ENCODE results near the gene CCNI.
"Not testable (repeated sequence)": the region's sequence is repeated elsewhere in the genome, so short reads cannot be mapped to it uniquely, and the experiment has no call there.

Gene CCNI

GRCh38 chr4:77075869-77076799 is at the start of gene CCNI:
Gene CCNI, minus strand, starts transcription at chr4:77075989. Its CDS starts 9,627 bp downstream, at chr4:77066362.
- peak; percentile 94 for DNase-seq (ENCODE audit: low spot score)

- DNase-seq (ENCODE audit: low spot score): no peak
Observed at GRCh38 chr4:77124576-77124975, 48.8 kb upstream of the CCNI start.

- DNase-seq (ENCODE audit: low spot score): no peak
Observed at GRCh38 chr4:77123411-77123810, 47.6 kb upstream of the CCNI start.

GRCh38 chr4:77122656-77123055 is 46.9 kb upstream of the CCNI start:
- no peak for DNase-seq (ENCODE audit: low spot score)

GRCh38 chr4:77121736-77122240 is 46.0 kb upstream of the CCNI start:
- DNase-seq (ENCODE audit: low spot score): no peak

- DNase-seq (ENCODE audit: low spot score): no peak
Observed at GRCh38 chr4:77120886-77121508, 45.2 kb upstream of the CCNI start.

GRCh38 chr4:77117721-77118120 is 41.9 kb upstream of the CCNI start:
- no peak for DNase-seq (ENCODE audit: low spot score)

GRCh38 chr4:77113069-77113468 is 37.3 kb upstream of the CCNI start:
- no peak for DNase-seq (ENCODE audit: low spot score)

- no peak for DNase-seq (ENCODE audit: low spot score)
Observed at GRCh38 chr4:77110730-77111129, 34.9 kb upstream of the CCNI start.

DNA sequence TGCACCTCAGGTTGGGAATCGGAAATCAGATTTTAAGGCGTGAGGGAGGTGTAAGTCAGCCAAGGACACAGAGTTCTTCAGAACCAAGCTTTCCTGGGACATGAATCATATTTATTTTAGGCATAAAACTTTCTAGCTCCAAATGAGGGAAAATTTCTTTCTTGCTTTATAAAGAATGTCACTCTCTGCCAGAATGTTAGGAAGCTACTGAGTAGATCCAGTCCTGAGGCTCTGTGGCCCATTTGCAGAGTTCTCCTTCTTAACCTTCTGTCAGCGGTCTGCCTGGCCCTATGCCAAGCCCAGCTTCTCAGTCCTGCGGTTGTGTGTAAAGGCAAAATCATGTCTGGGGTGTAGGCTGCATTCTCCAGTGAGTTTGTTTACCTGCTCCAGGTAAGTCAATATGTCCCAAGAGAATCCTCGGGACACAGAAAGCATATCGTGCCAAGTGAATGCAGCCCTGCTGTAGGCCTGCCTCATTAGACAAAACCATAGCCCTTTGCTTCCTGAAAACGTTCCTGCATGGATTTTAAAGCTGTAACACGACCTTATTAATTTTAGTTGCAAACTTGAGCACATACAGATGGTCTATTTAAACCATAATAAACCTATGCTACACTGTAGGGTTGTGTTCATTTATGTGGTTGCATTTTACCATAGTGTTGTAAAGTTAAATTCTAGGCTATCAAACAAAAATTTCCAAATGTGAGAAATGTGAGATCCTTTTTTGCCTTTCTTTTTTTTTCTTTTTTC is 29.2 kb upstream of the CCNI start:
- no peak for DNase-seq (ENCODE audit: low spot score)

DNA sequence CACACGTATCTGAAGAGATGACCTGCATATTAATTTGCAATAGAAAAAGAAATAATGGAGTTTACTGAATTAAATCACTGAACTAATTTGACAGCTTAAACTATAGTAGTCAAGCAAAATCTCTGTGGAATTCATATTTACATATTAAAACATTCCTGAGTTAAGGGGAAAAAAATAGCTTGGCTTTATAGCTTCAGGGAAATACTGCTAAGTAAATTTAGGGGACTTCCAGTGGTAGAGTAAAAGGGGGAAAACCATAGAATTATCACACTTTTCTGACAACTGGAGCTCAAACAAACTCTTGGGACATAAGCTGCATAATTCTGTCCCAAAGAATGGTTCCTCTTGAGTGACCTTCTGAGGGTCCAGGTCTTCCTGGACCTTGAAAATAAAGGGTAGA is 28.6 kb upstream of the CCNI start:
- no peak for DNase-seq (ENCODE audit: low spot score)

- no peak for DNase-seq (ENCODE audit: low spot score)
Observed at GRCh38 chr4:77100234-77100633, 24.4 kb upstream of the CCNI start.

- no peak for DNase-seq (ENCODE audit: low spot score)
Observed at GRCh38 chr4:77097611-77098010, 21.8 kb upstream of the CCNI start.

DNA sequence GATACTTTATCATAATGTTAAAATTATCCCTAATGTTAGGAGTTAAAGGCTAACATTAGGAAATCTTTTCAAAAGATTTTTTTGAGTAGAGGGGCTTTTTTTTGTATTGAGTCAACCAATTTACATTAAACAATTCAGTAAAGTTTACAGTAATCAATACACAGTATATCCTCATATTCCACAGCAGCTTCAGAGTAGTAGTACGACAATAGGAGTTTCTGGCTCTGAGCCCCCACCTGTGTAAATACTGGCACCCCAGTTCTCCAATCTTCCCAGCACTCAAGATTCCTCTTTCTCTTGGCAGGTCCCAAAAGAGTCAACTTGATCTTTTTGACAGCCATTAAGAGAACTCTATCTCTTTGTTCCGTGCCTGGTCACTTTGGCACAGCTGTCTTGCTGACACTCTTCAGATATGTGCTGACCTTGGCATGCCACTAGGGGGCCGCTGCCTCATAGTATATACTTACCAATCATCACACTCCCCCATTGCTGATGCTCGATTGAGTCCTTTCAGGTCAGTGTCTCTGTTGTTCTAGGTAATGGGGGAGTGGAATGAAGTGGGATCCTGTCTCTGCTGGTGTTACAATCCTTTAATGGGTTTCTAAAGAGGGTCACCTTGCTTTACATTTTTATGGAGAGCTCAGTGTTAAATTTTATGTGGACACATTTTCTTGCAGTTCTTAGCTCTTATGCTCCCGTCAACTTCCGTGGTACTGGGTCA is 19.5 kb upstream of the CCNI start:
- peak; percentile 80 for DNase-seq (ENCODE audit: low spot score)

DNA sequence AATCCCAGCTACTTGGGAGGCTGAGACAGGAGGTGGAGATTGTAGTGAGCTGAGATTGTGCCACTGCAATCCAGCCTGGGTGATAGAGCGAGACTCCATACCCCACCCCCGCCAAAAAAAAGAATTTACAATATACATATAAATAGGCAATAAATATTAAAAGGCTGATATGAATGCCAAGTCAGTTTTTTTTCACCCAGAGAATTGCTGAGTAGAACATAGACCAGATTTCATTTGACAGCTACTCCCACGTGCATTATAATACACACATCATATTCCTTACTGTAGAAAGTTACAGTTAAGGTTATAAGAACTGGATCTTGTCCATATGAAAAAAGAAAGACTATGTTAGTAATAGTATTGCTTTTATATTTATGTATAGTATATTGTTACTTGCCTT is 18.7 kb upstream of the CCNI start:
- no peak for DNase-seq (ENCODE audit: low spot score)

- DNase-seq (ENCODE audit: low spot score): peak; percentile 7
Observed at GRCh38 chr4:77093401-77093800, 17.6 kb upstream of the CCNI start.

- DNase-seq (ENCODE audit: low spot score): no peak
Observed at GRCh38 chr4:77092975-77093374, 17.2 kb upstream of the CCNI start.

GRCh38 chr4:77089866-77090265 is 14.1 kb upstream of the CCNI start:
- DNase-seq (ENCODE audit: low spot score): no peak

GRCh38 chr4:77087027-77087426 is 11.2 kb upstream of the CCNI start:
- not testable (repeated sequence) for DNase-seq (ENCODE audit: low spot score)

- no peak for DNase-seq (ENCODE audit: low spot score)
Observed at GRCh38 chr4:77084019-77084639, 8.3 kb upstream of the CCNI start.

GRCh38 chr4:77082886-77083608 is 7.3 kb upstream of the CCNI start:
- DNase-seq (ENCODE audit: low spot score): no peak

Measured in RKO (cell line).